ENCODE data around the gene RAB6B. TPM values are rescaled to one million over a fixed set of nuclear protein-coding genes. Genes with fewer than 3 reads are reported as not detected.

Gene RAB6B
- total RNA-seq, 1 donor = 0.36 TPM

DNA sequence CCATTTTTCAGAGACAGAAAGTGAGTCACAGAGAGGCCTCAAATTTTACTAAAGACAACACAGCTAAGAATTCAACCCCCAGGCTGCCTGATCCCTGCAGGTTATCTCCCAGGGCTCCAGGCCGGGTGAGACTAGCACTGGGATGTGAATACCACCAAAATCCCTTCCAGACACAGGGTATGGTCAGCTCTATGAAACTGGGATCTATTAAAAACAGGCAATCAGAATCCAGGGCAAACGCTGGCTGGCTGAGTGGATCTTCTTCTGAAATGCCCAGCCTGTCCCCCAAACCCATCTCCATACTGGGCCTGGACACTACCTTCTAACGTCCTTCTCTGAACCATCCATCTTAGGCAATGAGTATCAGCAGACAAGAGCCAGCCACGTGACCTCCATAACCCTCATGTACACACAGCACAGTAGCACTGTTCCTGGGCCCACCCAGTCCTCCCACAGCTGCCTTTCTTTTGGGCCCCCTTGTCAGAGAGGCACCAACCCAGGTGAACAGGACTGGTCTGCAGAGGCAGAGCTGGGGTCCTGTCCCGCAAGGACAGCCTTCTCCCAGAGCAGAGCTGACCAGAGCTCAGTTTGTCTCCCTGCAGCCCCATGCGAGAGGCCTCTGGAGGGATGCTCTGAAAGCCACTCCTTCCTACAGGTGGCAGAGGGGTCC lies 1.9 kb downstream of the RAB6B start:
- DNase-seq (ENCODE audit: low read depth) = no peak
- TF ChIP-seq, protein P1, sequence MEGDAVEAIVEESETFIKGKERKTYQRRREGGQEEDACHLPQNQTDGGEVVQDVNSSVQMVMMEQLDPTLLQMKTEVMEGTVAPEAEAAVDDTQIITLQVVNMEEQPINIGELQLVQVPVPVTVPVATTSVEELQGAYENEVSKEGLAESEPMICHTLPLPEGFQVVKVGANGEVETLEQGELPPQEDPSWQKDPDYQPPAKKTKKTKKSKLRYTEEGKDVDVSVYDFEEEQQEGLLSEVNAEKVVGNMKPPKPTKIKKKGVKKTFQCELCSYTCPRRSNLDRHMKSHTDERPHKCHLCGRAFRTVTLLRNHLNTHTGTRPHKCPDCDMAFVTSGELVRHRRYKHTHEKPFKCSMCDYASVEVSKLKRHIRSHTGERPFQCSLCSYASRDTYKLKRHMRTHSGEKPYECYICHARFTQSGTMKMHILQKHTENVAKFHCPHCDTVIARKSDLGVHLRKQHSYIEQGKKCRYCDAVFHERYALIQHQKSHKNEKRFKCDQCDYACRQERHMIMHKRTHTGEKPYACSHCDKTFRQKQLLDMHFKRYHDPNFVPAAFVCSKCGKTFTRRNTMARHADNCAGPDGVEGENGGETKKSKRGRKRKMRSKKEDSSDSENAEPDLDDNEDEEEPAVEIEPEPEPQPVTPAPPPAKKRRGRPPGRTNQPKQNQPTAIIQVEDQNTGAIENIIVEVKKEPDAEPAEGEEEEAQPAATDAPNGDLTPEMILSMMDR (IDR thresholded peaks at IDR 0.05; ENCODE audit: insufficient read depth, low read length) = no peak

DNA sequence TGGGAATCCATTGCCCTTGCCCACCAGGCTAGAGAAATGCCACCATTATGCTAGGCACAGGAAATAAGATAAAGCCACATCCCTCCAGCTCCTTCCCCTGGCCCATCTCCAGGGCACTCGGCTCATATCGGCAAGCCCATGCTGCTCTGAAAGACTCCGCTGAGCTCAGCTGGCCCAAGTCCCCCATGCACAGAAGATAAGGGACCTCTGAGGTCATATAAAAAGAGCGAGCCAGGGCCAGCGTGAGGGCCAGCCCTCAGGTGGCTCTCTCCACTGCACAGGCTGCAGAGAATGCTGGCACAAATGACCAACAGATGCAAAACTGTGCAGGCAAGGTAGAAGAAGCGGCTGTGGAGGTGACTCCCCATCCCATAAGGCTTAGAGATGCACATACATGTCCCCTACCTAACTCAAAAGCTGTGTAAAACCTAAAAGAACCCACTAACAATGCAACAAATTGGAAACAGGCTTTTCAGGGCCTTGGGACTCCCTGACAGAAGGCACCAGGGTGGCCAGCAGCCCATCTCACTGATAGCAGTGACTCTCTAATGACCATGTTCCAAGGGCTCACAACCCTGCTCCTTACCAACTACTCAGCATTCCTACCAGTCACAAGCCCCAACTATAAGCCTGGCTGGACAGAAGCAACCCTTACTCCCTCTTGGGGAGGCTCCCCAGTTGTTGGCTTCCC lies 3.0 kb downstream of the RAB6B start:
- H3K4me3 ChIP-seq (ENCODE audit: low read depth, low read length) = no peak overlapping the region
- DNase-seq (ENCODE audit: low read depth) = no peak
- TF ChIP-seq, protein P1 (IDR thresholded peaks at IDR 0.05; ENCODE audit: insufficient read depth, low read length) = no peak

More for the DNA sequence above, 1.9 kb downstream of the RAB6B start:
- H3K4me3 ChIP-seq (ENCODE audit: low read depth, low read length) = no peak overlapping the region

DNA sequence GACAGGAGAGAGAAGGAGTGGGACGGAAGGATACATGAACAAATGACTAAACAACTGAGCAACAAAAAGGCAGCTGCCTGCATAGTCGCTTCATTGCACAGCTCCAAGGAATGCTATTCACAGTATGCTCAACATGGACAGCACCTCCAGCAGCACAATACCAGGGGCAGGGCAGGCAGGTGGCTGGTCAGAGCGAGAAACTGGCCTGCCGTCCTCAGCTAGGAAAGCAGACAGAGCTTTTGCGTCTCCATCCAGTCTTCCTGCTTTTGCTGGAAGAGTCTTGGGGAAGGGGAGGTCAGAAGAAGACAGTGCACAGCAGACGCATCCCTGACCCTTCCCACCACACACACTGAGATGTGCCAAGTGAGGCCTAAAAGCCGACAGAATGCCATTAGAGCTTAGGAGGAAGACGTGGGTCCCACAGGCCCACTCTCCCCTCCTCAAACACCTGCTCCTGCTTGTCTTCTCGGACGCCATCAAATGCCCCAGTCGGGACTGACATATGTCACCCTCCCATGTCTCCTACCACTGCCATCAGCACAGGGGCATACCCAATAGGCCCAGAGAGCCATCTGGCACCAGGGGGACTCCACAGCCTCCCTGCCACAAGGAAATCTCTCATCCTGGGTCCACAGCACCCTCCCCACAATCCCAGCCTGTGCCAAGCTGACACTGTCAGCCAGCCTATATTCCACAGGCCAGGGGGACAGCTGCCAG lies 3.9 kb downstream of the RAB6B start:
- H3K4me3 ChIP-seq (ENCODE audit: low read depth, low read length) = no peak overlapping the region
- TF ChIP-seq, protein P1 (IDR thresholded peaks at IDR 0.05; ENCODE audit: insufficient read depth, low read length) = no peak
- DNase-seq (ENCODE audit: low read depth) = no peak

DNA sequence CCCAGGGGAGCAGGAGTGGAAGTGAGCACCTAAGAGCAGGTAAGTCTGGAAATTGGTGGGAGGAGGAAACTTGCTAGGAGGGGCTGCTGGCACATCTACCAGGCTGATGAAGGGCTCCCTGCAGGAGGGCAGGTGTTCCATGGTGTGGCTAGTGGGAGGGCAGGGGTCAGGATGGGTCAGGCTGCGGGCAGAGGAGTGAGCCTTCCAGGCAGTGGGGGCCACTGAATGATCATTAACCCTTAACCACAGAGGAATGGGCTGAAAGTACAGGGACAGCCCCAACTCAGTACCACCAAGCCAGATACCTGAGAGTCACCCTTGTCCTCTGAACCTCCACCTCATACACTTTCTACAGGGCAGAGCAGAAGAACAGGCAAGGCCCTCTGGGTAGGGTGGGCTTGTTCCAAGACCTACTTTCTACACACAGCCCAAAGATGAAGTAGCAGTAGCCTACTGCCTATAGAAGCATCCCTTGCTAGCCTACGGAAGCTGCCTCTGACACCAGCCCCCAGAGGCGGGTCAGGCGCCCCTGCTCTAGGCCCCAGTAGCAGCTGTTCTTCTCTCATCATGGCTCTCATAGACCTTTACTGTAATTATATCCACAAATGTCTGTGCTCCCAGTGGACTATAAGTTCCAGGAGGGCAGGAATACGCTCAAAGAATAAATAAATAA lies 4.6 kb downstream of the RAB6B start:
- no peak for DNase-seq (ENCODE audit: low read depth)
- TF ChIP-seq, protein P1 (IDR thresholded peaks at IDR 0.05; ENCODE audit: insufficient read depth, low read length) = no peak
- H3K4me3 ChIP-seq (ENCODE audit: low read depth, low read length) = no peak overlapping the region

DNA sequence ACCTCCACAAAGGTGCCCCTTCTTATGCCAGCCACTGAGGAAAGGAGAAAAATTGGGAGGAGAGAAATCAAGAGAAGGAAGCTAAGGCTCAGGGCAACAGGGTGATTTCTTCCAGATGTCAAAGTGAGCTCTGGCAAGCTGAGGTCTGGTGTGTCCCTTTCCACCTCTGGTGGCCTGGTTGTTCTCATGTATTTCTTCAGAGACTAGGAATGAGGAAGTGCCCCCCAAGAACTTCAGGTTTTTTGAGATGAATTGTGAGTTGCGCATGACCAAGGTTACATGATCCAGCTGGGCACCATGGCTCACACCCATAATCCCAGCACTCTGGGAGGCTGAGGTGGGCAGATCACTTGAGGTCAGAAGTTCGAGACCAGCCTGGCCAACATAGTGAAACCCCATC lies 5.6 kb downstream of the RAB6B start:
- H3K4me3 ChIP-seq (ENCODE audit: low read depth, low read length) = no peak overlapping the region
- TF ChIP-seq, protein P1 (IDR thresholded peaks at IDR 0.05; ENCODE audit: insufficient read depth, low read length) = no peak
- no peak for DNase-seq (ENCODE audit: low read depth)

DNA sequence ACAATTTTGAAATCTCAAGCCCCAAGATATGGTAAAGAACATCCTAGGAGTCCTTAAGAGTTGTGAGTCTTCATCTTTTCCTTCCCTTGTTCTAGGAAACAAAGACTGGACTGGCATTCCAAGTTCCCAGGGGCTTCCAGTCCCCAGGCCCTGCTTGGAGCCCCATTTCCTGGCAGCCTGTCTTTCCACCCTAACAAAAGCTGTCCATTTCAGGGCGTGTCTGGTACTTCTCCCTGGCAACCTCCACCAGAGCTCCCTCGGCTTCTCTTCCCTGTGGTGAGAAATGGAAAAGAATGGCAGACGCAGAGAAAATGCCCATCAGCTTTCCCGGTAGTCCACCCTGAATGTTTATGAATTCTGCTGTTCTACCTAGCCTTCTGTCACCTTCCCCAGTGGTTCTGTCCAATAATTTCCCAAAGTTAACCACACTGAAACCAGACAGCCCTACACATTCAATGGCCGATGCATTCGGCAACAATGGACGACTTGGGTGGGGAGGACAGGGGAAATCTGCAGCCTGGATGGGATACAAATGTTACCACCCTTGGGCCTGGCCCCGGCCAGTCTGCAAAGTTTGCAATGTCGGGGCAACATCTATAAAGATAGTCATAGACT lies 6.8 kb downstream of the RAB6B start:
- DNase-seq (ENCODE audit: low read depth) = no peak
- H3K4me3 ChIP-seq (ENCODE audit: low read depth, low read length) = no peak overlapping the region
- TF ChIP-seq, protein P1 (IDR thresholded peaks at IDR 0.05; ENCODE audit: insufficient read depth, low read length) = no peak
